ENCODE data around the gene CAMK2G.

CAMK2G gene

GRCh38 chr10:73863039-73863817 lies 11.1 kb downstream of the CAMK2G start:
- no peak for DNase-seq (ENCODE audit: low read depth)

DNA sequence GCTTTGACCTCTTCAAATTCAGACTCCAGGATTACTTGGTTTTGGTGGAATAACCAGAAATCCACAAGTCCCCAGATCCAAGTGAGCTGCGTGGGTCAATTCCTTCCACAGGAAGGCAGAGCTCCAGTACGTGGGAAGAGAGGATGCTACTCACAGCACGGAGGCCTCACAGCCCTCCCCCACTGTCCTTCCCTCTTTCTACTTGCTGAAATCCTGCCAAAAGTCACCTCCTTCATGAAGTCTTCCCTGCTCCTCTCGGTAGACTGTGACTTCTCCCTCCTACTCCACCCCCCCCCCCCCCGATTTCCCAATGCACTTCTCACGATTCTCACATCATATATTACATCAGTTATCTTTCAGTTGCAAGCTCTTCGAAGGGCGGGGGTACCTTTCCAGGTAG lies 12.3 kb downstream of the CAMK2G start:
- no peak for DNase-seq (ENCODE audit: low read depth)

GRCh38 chr10:73859784-73860491 lies 14.4 kb downstream of the CAMK2G start:
- DNase-seq (ENCODE audit: low read depth): no peak

DNA sequence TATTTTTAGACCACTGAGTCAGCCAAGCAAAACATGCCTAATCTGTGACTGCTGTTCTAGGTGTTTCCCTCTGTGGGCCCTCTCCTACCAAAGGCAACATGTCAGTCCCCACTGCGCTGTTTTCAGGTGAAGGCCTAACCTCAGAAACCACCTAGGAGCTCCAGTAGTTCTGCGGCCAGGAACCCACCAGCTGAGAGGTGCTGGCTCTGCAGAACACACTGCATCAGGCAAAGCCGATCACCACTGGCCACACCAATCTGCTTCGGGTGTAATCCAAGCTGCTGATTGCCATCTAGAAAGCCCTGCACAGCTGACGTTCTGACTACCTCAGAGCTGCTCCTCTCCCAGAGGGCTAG lies 14.9 kb downstream of the CAMK2G start:
- no peak for DNase-seq (ENCODE audit: low read depth)

GRCh38 chr10:73858750-73859427 lies 15.5 kb downstream of the CAMK2G start:
- no peak for DNase-seq (ENCODE audit: low read depth)

DNA sequence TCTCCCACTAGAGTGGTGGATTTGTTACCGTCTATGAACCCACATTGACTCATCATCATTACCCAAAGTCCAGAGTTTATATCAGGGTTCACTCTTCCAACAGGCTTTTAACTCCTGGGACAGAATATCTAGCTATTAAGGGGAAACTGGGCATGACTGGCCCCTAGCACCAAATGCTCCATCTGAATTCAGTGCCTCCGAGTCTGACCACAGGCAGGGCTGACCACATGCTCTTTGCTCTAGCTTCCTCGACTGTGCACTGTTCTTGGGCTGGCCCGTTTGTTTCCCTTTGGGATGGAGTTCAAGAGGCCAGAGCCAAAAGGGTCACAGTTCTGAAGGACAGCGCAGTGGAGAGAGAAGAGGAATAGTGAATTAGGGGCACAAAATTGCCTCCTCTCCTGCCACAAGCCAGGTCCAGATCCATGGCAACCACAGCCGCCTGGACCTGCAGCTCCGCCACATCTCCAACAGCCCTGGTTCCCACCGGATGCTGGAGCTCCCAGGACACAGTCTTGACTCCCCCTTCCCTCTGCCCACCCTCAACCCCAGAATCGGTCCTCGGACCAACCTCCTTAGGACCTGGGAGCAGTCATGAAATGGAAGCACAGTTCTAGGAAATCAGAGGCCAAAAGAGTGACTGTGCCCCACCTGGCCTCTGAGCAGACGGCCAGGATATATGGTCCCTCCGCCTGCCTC lies 16.2 kb downstream of the CAMK2G start:
- no peak for DNase-seq (ENCODE audit: low read depth)

- DNase-seq (ENCODE audit: low read depth): no peak
These were observed 16.9 kb downstream of the CAMK2G start for GRCh38 chr10:73857446-73857845.

DNA sequence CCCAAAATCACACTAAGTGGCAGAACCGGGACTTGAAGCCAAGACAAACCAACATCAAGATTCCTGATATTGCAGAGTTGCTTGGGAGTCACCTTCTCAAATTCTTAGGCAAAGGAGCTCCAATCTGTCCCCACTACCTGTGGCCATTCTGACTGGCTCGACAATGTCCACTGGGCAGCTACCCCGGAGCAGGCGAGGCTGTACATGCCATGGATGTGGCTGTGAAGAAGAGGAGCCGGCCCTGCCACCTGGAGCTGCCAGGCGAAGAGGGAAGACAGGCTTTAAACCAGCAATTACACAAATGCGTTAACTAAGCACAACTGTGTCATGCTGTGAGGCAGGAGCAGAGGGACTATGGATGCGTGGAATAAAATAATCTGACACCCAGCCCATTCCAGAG lies 18.1 kb downstream of the CAMK2G start:
- no peak for DNase-seq (ENCODE audit: low read depth)

DNA sequence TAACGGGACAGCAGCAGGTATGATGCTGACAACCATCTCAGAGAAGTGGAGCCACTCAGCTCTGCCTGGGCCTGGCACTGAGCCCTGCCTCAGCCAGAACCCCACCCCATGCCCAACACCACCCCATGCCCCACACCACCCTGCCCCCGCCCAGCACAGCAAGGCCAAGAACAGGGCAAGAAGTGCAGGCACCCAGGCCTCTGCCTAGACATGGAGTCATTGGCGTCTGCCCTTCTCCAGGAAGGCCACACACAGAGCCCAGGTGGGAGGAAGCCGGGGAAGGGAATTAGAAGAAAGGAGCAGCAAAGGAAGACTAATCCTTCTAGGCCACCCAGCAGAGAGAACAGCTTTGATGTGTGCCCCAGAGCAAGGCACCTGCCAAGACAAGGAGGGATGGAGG lies 18.9 kb downstream of the CAMK2G start:
- DNase-seq (ENCODE audit: low read depth): no peak

GRCh38 chr10:73854310-73854709 lies 20.0 kb downstream of the CAMK2G start:
- DNase-seq (ENCODE audit: low read depth): no peak

- no peak for DNase-seq (ENCODE audit: low read depth)
These were observed 21.2 kb downstream of the CAMK2G start for GRCh38 chr10:73853196-73853595.

GRCh38 chr10:73850863-73851461 lies 23.4 kb downstream of the CAMK2G start:
- DNase-seq (ENCODE audit: low read depth): no peak

DNA sequence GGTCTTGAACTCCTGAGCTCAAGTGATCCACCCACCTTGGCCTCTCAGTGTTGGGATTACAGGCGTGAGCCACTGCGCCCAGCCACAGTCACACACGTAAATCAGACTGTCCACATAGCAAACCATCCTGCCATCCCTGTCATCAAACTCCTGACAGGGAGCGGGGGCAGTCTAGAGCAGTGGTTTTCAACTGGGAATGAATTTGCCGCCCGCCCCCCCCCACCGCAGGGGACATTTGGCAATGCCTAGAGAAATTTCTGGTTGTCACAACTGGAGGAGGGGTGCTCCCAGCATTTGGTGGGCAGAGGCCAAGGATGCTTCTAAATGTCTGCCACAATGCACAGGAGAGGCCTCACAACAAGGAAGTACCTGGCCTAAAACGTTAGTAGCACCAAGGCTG lies 24.1 kb downstream of the CAMK2G start:
- DNase-seq (ENCODE audit: low read depth): no peak

DNA sequence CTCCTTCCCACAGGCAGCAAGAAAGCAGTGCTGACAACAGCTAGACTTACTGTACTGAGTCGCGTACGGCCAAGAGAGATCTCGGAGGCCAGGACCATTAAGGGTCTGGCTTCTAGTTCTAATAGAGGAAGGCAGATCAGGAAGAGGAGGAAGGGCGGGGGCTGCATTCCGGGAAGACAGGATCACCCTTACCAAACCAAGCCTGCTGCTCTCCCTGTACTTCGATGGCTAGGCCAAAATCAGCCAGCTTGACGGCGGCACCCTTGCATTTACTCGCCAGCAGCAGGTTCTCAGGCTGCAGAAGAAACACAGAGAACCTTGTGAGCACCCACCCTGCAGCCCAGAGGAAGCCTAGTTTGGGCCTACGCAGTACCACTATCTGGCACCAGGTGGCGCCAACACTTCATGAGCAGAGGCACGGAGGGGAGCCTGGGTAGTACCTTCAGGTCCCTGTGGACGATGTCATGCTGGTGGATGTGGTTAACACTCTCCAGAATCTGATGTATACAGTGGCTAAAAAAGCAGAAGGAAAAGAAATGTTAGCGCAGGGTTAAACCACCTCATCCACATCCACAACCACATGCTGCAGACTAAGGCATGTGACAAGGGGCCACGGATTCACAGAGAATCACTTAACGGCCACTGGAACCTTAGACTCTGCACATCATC lies 25.4 kb downstream of the CAMK2G start:
- DNase-seq (ENCODE audit: low read depth): peak; percentile 80

DNA sequence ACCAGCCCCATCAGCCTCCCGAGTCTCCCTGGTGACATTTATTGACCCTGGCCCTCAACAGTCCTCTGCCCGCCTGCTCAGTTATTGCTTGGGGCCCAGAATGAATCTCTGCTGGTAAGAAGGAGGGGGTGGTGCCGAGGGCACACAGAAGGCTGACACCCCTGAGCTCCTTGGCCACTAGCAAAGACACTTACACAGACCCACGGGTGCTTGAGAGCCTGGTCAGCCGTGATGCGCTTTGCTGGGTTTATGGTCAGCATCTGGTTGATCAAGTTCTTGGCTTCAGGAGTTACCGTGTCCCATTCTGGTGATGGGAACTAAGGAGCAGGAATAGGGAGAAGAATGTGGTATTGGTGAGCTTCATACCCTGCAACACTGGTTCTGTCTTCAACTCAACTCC lies 27.3 kb downstream of the CAMK2G start:
- no peak for DNase-seq (ENCODE audit: low read depth)

- no peak for DNase-seq (ENCODE audit: low read depth)
These were observed 31.1 kb downstream of the CAMK2G start for GRCh38 chr10:73843261-73843660.

GRCh38 chr10:73842349-73842748 lies 32.0 kb downstream of the CAMK2G start:
- no peak for DNase-seq (ENCODE audit: low read depth)

GRCh38 chr10:73841526-73842285 lies 32.6 kb downstream of the CAMK2G start:
- DNase-seq (ENCODE audit: low read depth): no peak

- no peak for DNase-seq (ENCODE audit: low read depth)
These were observed 33.3 kb downstream of the CAMK2G start for GRCh38 chr10:73841061-73841421.

- no peak for DNase-seq (ENCODE audit: low read depth)
These were observed 33.8 kb downstream of the CAMK2G start for GRCh38 chr10:73840403-73841060.

DNA sequence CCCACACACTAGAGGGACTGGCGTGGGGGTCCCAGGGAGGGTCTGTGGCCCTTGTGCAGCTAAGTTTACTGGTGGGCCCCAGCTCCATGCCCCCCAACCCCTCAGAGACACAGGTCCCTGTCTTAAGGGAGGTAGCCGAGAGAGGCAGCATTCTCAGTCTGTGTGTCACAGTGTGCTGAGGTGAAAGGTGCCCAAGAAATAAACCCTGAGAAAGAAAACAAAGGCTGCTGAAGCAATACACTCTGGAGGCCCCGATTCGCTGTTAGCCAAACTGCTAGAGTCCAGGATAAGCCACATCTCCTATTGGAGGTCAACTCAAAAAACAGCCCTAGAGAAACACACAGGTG lies 34.3 kb downstream of the CAMK2G start:
- no peak for DNase-seq (ENCODE audit: low read depth)
